IPS-15b (cell line): Measurements from ENCODE around the gene OR2T8.

ENCODE experiments used
- H3K27me3 ChIP-seq: one replicate; pipeline ENCODE4 v1.6.1; 2013; ENCODE audit warnings: low read length; ENCODE audit not compliant: control insufficient read depth, insufficient read depth
- H3K36me3 ChIP-seq: one replicate; pipeline ENCODE4 v1.6.1; 2013; ENCODE audit warnings: low read length; ENCODE audit not compliant: control insufficient read depth, insufficient read depth
- H3K4me1 ChIP-seq: one replicate; pipeline ENCODE4 v1.6.1; 2013; ENCODE audit warnings: mild to moderate bottlenecking, low read length; ENCODE audit not compliant: control insufficient read depth, insufficient read depth
- H3K4me3 ChIP-seq: one replicate; pipeline ENCODE4 v1.5.1; 2013; ENCODE audit warnings: low read depth, low read length
- H3K9ac ChIP-seq: one replicate; pipeline ENCODE4 v1.6.1; 2013; ENCODE audit warnings: low read depth, mild to moderate bottlenecking, low read length
- H3K9me3 ChIP-seq: one replicate; pipeline ENCODE4 v1.6.1; 2013; ENCODE audit warnings: mild to moderate bottlenecking, low read length; ENCODE audit not compliant: control insufficient read depth, insufficient read depth

OR2T8 gene, protein sequence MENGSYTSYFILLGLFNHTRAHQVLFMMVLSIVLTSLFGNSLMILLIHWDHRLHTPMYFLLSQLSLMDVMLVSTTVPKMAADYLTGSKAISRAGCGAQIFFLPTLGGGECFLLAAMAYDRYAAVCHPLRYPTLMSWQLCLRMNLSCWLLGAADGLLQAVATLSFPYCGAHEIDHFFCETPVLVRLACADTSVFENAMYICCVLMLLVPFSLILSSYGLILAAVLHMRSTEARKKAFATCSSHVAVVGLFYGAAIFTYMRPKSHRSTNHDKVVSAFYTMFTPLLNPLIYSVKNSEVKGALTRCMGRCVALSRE

DNA sequence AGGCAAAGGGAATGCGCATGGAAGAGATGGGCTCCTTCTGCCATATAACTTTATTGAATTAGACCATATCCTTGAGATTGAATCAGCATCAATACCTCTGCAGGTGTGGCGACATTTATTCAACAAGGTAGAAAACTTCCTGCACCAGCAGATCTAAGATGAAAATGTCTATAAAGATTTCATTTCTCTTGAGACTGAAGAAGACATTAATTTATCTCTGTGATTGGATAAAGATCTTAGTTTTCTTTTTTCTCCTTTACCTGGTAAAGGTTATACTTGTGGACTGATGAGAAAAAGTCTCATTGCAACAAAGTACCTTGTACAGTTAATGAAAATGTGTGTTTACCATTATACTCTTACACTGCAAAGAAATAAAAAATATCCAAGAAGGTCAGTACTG, at the start of gene OR2T8:
Gene OR2T8, plus strand, starts transcription at position 301 of the 400 bp plus-strand sequence. CDS start 766 bp downstream, outside the sequence.
- H3K9ac ChIP-seq: no peak within 1 kb of the TSS
- H3K36me3 ChIP-seq: no peaks in the 10 kb centered on the region
- no peaks in the 10 kb centered on the region for H3K4me1 ChIP-seq
- H3K4me3 ChIP-seq: no peak within 1 kb of the TSS
- no peaks in the 10 kb centered on the region for H3K9me3 ChIP-seq
- no peaks in the 10 kb centered on the region for H3K27me3 ChIP-seq

DNA sequence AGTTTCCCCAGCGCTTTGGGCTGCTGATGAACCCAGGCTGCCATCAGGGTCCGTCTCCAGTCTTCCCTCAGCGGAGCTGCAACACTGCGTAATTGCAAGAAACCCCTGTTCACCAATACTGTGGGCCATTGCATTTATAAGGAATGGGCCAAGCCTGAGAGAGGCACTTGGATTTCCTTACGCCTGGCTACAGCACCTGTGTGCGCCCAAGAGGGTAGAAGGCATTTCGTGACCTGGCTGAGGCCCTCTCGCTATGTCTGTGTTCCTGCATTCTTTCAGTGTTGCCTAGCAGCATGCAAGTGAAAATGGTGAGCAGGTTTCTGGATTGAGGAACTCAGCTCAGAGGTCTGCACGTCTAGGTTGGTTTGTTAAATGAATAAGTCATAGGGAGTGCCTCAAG, 36.7 kb upstream of the OR2T8 start:
- H3K36me3 ChIP-seq: no peaks in the 10 kb centered on the region
- no peaks in the 10 kb centered on the region for H3K4me1 ChIP-seq
- H3K4me3 ChIP-seq: no peak overlapping the region
- no peaks in the 10 kb centered on the region for H3K27me3 ChIP-seq
- H3K9ac ChIP-seq: no peak overlapping the region
- H3K9me3 ChIP-seq: no peaks in the 10 kb centered on the region

DNA sequence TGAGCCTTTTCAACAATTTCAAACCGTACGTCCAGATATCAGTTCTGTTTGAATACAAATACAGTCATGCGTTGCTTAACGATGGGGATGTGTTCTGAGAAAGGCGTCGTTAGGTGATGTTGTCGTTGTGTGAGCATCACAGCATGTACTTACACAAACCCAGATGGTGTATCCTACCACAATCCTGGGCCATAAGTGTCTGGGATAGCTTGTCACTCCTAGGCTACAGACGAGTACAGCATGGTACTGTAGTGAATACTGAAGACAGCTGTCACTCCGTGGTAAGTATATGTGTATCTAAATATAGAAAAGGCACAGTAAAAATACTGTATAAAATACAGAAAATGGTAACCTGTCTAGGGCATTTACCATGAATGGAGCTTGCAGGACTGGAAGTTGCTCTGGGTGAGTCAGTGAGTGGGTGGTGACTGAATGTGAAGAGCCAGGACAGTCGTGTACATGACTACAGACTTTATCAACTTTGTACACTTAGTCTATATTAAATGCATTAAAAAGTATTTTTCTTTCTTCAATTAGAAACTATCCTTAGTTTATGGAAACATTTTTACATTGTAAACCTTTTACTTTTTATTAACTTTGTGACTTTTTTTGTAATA, 35.1 kb upstream of the OR2T8 start:
- Histone ChIP-seq H3K36me3 (no peaks in the 10 kb centered on the region), H3K27me3 (no peaks in the 10 kb centered on the region), H3K4me3 (no peak overlapping the region), H3K9ac (no peak overlapping the region), H3K4me1 (no peaks in the 10 kb centered on the region), H3K9me3 (no peaks in the 10 kb centered on the region)

DNA sequence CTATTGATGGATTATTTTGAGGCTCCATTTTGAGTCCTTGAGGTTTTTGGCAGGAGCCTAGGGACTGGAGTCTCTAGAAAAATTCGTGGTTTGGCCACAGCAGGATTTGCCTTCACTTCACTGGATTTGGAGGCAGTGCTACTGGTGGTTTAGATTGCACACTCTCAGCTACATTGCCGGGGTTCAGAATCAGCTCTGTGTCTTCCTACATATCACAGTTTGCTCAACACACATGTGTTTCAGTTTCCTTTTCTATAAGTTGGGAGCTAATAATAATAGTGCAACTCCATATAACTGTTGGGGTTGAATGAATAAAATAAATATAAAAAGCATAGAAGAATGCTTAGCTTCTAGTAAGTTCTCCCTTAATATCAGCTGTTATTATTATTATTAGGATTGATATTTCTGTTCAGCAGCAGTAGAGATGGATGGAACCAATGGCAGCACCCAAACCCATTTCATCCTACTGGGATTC, 24.9 kb upstream of the OR2T8 start, which contains the start of gene OR2W3:
Gene OR2W3, plus strand, starts transcription at position 425 of the 475 bp plus-strand sequence. Its CDS starts 0 bp downstream, at position 425.
- no peak within 1 kb of the TSS for H3K4me3 ChIP-seq
- no peaks in the 10 kb centered on the region for H3K36me3 ChIP-seq
- H3K9me3 ChIP-seq: no peaks in the 10 kb centered on the region
- H3K4me1 ChIP-seq: no peaks in the 10 kb centered on the region
- H3K27me3 ChIP-seq: no peaks in the 10 kb centered on the region
- no peak within 1 kb of the TSS for H3K9ac ChIP-seq

DNA sequence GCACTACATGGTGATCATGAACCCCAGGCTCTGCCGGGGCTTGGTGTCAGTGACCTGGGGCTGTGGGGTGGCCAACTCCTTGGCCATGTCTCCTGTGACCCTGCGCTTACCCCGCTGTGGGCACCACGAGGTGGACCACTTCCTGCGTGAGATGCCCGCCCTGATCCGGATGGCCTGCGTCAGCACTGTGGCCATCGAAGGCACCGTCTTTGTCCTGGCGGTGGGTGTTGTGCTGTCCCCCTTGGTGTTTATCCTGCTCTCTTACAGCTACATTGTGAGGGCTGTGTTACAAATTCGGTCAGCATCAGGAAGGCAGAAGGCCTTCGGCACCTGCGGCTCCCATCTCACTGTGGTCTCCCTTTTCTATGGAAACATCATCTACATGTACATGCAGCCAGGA, 24.1 kb upstream of the OR2T8 start:
- H3K4me3 ChIP-seq: no peak overlapping the region
- H3K27me3 ChIP-seq: no peaks in the 10 kb centered on the region
- no peaks in the 10 kb centered on the region for H3K36me3 ChIP-seq
- H3K4me1 ChIP-seq: no peaks in the 10 kb centered on the region
- H3K9me3 ChIP-seq: no peaks in the 10 kb centered on the region
- H3K9ac ChIP-seq: no peak overlapping the region

DNA sequence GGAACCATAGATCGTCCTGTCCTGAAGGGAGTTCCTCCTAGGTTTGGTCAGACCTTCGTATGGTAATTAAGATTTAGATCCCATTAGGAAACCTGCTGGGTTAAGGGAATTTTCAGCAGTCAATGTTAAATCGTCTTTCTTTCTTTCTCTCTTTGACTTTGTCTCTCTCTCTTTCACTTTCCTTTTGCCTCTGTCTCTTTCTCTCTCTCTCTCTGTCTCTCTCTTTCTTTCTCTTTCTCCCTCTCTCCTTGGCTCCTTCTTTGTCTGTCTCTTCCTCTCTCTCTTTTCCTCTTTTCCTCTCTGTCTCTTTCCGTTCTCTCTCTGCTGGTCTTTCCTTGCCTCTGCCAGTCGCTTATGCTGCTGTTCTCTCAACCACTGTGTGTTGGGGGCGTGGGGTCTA, 15.9 kb upstream of the OR2T8 start:
- no peak overlapping the region for H3K4me3 ChIP-seq
- no peaks in the 10 kb centered on the region for H3K9me3 ChIP-seq

DNA sequence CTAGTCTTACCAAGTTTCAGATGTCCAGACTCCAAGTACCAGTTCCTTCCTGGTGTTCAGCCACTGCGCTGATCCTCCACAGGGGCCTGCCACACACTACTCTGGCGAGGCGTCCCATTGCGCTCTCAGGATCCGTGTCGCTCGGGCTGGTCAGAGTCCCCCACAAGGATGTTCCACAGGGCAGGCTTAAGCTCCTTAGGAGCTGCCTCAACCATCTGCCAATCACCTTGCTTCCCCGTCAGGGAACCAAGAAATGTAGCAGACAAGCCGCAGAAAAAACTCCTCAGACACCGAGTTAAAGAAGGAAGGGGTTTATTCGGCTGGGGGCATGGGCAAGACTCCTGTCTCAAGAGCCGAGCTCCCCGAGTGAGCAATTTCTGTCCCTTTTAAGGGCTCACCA, 14.9 kb upstream of the OR2T8 start:
- Histone ChIP-seq H3K36me3 (no peaks in the 10 kb centered on the region), H3K4me1 (no peaks in the 10 kb centered on the region), H3K9ac (no peak overlapping the region), H3K27me3 (no peaks in the 10 kb centered on the region), H3K4me3 (no peak overlapping the region), H3K9me3 (no peaks in the 10 kb centered on the region)

More for the DNA sequence above, 15.9 kb upstream of the OR2T8 start:
- H3K4me1 ChIP-seq: no peaks in the 10 kb centered on the region
- H3K9ac ChIP-seq: no peak overlapping the region
- no peaks in the 10 kb centered on the region for H3K27me3 ChIP-seq
- H3K36me3 ChIP-seq: no peaks in the 10 kb centered on the region

DNA sequence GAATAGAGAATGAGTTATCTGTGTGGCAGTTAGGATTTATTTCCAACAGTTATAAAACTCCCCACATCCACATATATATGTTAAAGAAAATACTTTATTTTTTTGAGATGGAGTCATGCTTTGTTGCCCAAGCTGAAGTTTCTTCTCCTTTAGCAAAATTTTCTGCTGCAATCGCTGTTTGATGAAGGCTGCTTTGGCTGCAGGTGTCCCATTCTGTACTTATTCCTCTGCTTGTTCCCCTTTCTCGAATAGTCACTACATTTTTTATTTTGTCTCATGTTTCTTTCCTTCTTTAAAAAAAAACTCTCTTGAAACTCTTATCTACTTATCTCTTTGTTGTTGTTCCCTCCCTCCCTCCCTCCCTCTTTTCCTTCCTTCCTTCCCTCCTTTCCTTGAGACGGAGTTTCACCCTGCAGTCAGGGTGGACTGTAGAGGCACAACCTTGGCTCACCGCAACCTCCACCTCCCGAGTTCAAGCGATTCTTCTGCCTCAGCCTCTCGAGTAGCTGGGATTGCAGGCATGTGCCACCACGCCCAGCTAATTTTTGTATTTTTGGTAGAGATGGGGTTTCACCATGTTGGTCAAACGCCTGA, 14.0 kb upstream of the OR2T8 start:
- no peak overlapping the region for H3K4me3 ChIP-seq
- no peaks in the 10 kb centered on the region for H3K36me3 ChIP-seq
- no peak overlapping the region for H3K9ac ChIP-seq
- H3K27me3 ChIP-seq: no peaks in the 10 kb centered on the region
- H3K9me3 ChIP-seq: no peaks in the 10 kb centered on the region
- H3K4me1 ChIP-seq: no peaks in the 10 kb centered on the region

DNA sequence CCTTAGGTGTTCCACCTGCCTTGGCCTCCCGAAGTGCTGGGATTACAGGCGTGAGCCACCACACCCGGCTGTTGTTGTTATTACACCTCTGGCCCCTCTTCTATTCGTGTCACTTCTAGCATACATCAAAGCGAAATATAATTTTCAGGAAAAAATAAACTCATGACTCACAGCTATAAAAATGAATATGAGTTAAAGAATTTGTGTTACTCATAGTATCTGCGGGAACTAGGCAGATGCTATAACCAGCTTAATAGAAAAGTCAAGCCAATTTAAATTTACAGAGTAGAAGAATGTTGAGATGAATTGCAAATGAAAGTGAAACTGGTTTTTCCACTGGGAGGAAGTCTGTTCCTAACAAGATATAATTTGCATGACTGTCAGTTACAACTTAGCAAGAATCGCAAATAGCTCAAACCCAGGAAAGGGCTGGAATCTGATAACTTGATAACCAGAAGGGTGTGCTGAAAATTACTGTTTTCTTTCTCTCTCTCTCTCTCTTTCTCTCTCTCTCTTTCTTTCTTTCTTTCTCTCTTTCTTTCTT, 13.5 kb upstream of the OR2T8 start:
- no peak overlapping the region for H3K9ac ChIP-seq
- no peaks in the 10 kb centered on the region for H3K9me3 ChIP-seq
- H3K4me3 ChIP-seq: no peak overlapping the region
- no peaks in the 10 kb centered on the region for H3K27me3 ChIP-seq
- no peaks in the 10 kb centered on the region for H3K4me1 ChIP-seq
- H3K36me3 ChIP-seq: no peaks in the 10 kb centered on the region

DNA sequence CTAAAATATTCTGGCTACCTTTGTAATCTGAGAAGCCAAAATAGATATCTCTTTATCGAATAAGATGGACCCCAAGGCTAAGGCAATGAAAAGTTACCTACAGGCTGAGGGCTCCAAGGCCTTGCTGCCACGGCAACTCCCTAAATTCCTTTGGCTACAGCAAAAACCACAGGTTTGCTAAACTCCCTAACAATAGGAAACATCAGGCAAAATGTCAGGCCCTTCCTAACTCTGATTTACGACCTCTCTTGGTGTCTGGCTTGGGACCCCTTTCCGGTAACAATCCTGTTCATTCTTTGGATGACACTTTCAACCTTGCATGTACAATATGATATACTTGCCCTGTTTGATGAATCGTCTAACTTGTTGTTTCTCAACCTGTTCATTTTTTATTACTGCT, 11.3 kb upstream of the OR2T8 start:
- Histone ChIP-seq H3K4me1 (no peaks in the 10 kb centered on the region), H3K9ac (no peak overlapping the region), H3K36me3 (no peaks in the 10 kb centered on the region), H3K4me3 (no peak overlapping the region), H3K9me3 (no peaks in the 10 kb centered on the region), H3K27me3 (no peaks in the 10 kb centered on the region)

DNA sequence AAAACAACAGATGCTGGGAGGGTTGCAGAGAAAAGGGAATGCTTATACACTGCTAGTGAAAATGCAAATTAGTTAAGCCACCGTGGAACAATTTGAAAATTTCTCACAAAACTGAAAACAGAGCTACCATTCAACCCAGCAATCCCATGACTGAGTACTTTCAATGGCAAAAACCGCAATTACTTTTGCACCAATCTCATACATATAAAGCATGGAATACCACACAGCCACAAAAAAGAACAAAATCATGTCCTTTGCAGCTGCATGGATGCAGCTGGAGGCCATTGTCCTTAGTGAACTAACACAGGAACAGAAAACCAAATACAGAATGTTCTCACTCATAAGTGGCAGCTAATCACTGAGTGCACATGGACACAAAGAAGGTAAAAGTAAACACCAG, 6.3 kb upstream of the OR2T8 start:
- Histone ChIP-seq H3K4me3 (no peak overlapping the region), H3K36me3 (no peaks in the 10 kb centered on the region), H3K4me1 (no peaks in the 10 kb centered on the region), H3K9ac (no peak overlapping the region), H3K27me3 (no peaks in the 10 kb centered on the region), H3K9me3 (no peaks in the 10 kb centered on the region)
